ENCODE results near the gene SETD3.

Gene SETD3

DNA sequence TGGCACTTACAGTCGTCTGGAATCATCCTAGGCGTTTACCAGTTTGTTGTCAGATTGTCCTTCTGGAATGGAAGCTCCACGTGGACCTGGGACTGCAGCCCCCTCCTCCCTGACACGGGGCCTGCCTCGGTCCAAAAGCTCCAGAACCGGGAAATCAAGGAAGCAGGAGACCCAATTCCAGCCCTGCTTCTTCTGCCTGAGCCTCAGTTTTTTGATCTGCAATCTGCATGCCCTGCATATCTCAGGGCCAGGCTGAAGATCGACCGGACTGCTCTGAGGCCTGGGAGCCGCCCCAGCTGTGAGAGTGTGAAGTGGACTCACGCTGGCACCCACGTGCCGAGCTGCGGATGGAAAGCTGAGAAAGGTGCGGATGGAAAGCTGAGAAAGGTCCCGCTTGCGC is 98.6 kb downstream of the SETD3 start:
- no peak overlapping the region for H3K27ac ChIP-seq
- TF ChIP-seq, protein P1, sequence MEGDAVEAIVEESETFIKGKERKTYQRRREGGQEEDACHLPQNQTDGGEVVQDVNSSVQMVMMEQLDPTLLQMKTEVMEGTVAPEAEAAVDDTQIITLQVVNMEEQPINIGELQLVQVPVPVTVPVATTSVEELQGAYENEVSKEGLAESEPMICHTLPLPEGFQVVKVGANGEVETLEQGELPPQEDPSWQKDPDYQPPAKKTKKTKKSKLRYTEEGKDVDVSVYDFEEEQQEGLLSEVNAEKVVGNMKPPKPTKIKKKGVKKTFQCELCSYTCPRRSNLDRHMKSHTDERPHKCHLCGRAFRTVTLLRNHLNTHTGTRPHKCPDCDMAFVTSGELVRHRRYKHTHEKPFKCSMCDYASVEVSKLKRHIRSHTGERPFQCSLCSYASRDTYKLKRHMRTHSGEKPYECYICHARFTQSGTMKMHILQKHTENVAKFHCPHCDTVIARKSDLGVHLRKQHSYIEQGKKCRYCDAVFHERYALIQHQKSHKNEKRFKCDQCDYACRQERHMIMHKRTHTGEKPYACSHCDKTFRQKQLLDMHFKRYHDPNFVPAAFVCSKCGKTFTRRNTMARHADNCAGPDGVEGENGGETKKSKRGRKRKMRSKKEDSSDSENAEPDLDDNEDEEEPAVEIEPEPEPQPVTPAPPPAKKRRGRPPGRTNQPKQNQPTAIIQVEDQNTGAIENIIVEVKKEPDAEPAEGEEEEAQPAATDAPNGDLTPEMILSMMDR (IDR thresholded peaks at IDR 0.05), result no peak
- TF ChIP-seq ZFX (IDR thresholded peaks at IDR 0.05; ENCODE audit: borderline replicate concordance), result no peak

DNA sequence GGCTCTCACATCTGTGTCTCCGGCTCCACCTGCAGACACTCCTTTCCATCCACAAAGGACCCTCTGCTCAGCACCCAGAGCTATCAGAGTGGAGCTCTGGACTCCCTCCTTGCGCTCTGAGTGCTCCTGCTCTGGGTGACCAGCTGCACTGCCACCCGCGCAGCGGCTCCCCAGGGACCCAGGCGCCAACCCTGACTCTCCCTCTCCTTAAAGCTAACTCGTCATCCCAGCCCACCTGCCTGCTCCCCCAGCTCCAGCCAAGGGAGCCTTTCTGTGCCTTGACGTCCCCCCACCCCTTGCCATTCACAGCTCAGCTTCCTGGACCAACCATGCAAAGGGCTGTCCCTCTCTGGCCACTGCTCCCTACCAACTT is 99.0 kb downstream of the SETD3 start:
- TF ChIP-seq, protein P1 (IDR thresholded peaks at IDR 0.05), result no peak
- TF ChIP-seq ZFX (IDR thresholded peaks at IDR 0.05; ENCODE audit: borderline replicate concordance), result no peak

DNA sequence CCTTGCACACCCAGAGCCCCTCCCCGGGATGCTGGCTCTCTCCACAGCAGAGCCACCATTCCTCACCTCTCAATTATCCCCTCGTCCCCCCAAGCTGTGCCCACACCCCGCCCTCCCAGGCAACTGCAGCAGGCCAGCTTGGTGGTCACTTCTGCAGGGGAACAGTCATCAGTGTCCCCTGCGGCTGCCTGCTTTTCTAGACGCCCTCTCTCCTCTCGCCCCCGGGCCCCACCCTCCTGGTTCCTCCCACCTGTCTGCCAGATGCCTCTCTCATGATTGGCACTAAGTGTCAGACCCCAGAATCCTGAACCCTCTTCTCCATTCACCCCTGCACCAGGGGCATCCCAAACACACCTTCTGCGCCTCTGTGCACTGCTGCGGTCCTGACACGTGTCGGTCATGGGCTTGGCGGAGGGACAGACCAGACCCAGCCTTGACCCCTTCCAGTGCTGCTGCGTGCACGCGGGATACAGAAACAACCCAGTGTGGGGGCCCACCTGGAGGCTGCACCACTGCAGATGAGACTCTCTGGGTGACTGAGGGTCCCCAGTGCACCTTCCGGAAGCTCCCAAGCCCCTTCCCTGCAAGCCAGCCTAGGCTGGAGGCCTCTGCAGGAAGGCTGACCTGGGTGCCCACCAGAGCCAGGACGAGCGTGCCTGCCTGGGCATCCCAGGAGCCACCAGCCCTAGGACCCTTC is 99.5 kb downstream of the SETD3 start:
- TF ChIP-seq, protein P1 (IDR thresholded peaks at IDR 0.05), result no peak
- TF ChIP-seq ZFX (IDR thresholded peaks at IDR 0.05; ENCODE audit: borderline replicate concordance), result no peak

More for the DNA sequence above, 99.0 kb downstream of the SETD3 start:
- no peak overlapping the region for H3K27ac ChIP-seq

DNA sequence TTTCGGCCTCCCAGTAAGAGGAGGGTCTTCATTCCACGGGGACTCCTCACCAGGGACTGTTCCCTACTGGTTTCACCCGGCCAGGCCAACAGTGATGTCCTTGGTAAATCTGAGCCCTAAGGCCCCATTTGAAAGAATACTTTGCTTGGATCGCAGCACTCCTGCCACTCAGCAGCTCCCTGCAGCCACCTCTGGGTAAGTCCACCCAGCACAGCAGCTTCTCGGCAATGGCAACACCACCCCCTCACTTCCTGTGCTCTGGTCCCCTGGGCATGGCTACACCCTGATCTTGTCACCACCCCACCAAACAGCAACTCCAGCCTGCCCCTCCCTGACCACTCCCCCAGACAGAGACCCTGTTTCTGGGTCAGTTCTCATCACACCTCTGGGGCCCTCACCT is 100.3 kb downstream of the SETD3 start:
- no peak for TF ChIP-seq ZFX (IDR thresholded peaks at IDR 0.05; ENCODE audit: borderline replicate concordance)
- TF ChIP-seq, protein P1 (IDR thresholded peaks at IDR 0.05), result no peak

More for the DNA sequence above, 99.5 kb downstream of the SETD3 start:
- H3K27ac ChIP-seq, result no peak overlapping the region

DNA sequence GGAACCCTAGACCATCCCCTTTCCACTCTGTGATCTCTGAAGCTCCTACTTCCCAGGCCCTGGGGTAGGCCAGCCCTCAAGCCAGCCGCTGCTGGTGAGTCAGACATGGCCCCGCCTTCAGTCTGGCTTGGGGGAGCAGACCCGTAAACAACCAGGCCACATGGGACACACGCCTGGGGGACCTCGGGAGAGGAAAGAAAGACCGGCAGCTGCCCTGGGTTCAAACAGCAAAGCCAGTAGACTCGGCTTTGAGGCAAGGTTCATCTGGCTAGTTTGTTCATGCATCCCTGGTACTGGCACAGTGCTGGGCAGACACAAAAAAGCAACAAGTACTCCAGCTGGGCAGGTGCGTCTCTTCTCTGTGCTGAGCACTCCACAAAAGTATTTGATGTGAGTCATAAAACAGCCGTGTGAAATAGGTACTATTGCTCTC is 101.9 kb downstream of the SETD3 start:
- no peak for TF ChIP-seq ZFX (IDR thresholded peaks at IDR 0.05; ENCODE audit: borderline replicate concordance)
- H3K27ac ChIP-seq, result no peak overlapping the region

More for the DNA sequence above, 100.3 kb downstream of the SETD3 start:
- H3K27ac ChIP-seq, result no peak overlapping the region

DNA sequence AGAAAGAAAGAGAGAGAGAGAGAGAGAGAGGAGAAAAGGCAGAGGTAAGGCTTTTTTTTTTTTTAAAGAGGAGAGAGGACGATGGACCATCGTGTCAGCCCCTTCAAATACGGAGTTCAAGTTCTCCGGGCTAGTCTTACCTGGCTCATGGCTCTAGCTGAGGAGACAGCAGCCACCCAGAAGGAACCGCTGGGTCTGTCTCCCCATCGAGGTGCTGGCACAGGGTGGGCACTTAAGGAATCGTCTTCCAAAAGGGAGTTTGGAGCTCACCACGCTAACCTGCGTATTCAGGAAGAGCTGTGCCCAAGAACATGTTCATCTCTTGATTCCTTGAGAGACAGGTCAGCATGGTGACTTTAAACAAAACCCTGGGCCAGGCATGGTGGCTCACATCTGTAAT is 102.7 kb downstream of the SETD3 start:
- H3K27ac ChIP-seq, result no peak overlapping the region
- no peak for TF ChIP-seq ZFX (IDR thresholded peaks at IDR 0.05; ENCODE audit: borderline replicate concordance)
- TF ChIP-seq, protein P1 (IDR thresholded peaks at IDR 0.05), result no peak

DNA sequence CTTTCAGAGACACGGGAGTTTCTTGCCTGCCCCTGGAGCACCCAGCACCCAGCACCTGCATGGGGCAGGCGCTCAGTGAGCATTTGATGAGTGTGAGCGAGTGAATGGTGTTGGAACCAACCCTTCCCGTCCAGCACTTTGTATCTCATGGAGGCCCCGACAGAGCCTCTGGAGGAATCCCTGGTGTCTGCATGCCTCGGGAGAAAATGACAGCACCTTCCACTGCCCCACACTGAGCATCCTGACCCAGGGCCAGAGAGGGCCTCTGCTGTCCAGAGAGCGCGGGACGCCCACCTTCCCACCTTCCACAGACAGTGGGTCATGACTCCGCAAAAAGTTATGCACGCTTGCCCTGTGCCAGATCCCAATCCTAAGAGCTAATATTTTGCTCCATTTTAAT is 105.7 kb downstream of the SETD3 start:
- no peak overlapping the region for H3K27ac ChIP-seq
- TF ChIP-seq ZFX (IDR thresholded peaks at IDR 0.05; ENCODE audit: borderline replicate concordance), result no peak
- TF ChIP-seq, protein P1 (IDR thresholded peaks at IDR 0.05), result no peak

Data from 22Rv1 (cell line).